ENCODE results near the gene KRT4.

KRT4 gene

GRCh38 chr12:52827499-52828090 is 13.7 kb upstream of the KRT4 start:
- DNase-seq (ENCODE audit: low read depth, low spot score): no peak
- in situ Hi-C loops (cut with HindIII; ENCODE audit: low sequenced_read_pairs): no loop called here
- TF ChIP-seq, protein P1, sequence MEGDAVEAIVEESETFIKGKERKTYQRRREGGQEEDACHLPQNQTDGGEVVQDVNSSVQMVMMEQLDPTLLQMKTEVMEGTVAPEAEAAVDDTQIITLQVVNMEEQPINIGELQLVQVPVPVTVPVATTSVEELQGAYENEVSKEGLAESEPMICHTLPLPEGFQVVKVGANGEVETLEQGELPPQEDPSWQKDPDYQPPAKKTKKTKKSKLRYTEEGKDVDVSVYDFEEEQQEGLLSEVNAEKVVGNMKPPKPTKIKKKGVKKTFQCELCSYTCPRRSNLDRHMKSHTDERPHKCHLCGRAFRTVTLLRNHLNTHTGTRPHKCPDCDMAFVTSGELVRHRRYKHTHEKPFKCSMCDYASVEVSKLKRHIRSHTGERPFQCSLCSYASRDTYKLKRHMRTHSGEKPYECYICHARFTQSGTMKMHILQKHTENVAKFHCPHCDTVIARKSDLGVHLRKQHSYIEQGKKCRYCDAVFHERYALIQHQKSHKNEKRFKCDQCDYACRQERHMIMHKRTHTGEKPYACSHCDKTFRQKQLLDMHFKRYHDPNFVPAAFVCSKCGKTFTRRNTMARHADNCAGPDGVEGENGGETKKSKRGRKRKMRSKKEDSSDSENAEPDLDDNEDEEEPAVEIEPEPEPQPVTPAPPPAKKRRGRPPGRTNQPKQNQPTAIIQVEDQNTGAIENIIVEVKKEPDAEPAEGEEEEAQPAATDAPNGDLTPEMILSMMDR (IDR thresholded peaks at IDR 0.05; ENCODE audit: low read depth, low read length): no peak
- H3K4me3 ChIP-seq (ENCODE audit: low read depth, low read length): no peak overlapping the region

DNA sequence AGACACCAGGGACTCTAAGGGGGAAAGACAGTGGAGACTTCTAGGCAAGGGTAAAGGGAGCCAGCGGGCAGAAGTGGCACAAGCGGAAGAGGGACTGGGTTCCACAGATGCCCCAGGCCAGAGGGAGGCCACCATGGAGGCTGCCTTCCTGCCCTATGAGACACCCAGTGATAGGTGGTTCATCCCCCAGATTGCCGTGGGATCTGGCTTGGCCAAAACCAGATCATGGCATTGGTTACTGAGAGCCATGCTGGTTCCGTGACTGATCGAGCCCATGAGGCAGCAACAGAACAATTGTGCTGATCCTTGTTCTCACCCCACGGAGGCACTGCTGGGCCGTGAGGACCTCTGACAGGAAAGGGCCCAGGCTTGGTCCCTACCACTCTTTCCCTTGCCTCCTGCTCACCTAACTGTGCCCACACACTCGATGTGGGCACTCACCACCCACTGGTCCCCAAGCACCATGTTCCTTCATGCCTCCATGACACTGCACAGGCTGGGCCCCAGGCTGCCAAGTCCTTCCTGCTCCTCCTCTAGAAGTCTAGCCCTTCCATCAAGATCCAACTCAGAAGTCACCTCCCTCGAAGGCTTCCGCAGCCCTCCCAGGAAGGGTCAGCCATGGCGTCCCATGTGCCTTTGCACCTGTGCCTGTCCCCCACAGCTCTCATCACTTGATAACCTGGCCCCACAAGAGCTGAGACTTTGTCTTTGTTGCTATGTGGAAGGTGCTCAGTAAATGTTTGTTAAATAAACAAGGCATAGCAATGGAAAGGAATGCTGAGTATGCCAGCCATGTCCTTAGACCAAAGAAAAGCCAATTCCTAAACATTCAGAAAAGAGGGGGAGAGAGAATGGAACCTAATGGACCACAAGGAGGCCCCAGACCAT is 12.9 kb upstream of the KRT4 start:
- no peak for DNase-seq (ENCODE audit: low read depth, low spot score)
- H3K4me3 ChIP-seq (ENCODE audit: low read depth, low read length): no peak overlapping the region
- TF ChIP-seq, protein P1 (IDR thresholded peaks at IDR 0.05; ENCODE audit: low read depth, low read length): no peak
- in situ Hi-C loops (cut with HindIII; ENCODE audit: low sequenced_read_pairs): no loop called here

GRCh38 chr12:52825961-52826360 is 12.0 kb upstream of the KRT4 start:
- no peak for DNase-seq (ENCODE audit: low read depth, low spot score)
- TF ChIP-seq, protein P1 (IDR thresholded peaks at IDR 0.05; ENCODE audit: low read depth, low read length): no peak
- H3K4me3 ChIP-seq (ENCODE audit: low read depth, low read length): no peak overlapping the region
- in situ Hi-C loops (cut with HindIII; ENCODE audit: low sequenced_read_pairs): no loop called here

GRCh38 chr12:52824741-52825410 is 11.0 kb upstream of the KRT4 start:
- H3K4me3 ChIP-seq (ENCODE audit: low read depth, low read length): no peak overlapping the region
- in situ Hi-C loops (cut with HindIII; ENCODE audit: low sequenced_read_pairs): no loop called here
- DNase-seq (ENCODE audit: low read depth, low spot score): no peak
- TF ChIP-seq, protein P1 (IDR thresholded peaks at IDR 0.05; ENCODE audit: low read depth, low read length): no peak

DNA sequence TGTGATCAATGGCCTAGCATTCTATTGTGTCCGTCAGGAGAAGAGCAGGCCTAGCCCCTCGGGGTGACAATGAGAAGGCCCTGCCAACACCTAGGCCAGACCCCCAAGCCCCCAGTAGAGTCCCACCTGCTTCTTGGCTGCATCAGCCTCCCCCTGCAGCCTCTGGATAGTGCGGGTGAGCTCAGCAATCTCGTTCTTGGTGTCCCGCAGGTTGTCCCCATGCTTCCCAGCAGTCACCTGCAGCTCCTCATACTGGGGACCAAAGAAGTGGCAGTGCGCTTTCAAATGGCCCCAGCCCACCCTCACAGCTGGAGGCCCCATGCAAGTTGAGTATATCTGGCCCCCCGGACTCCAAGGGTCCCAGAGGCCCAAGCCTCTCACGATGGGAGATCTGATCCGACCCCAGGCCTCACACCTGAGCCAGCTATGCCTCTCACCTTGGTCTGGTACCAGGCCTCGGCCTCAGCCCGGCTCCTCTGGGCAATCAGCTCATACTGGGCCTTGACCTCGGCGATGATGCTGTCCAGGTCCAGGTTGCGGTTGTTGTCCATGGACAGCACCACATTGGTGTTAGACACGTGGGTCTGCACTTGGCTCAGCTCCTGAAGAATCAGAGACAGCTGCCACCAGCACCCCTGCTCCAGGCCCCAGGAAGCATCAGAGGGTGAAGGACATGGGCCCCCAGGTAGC is 10.0 kb upstream of the KRT4 start:
- TF ChIP-seq, protein P1 (IDR thresholded peaks at IDR 0.05; ENCODE audit: low read depth, low read length): no peak
- DNase-seq (ENCODE audit: low read depth, low spot score): no peak
- no peak overlapping the region for H3K4me3 ChIP-seq (ENCODE audit: low read depth, low read length)
- in situ Hi-C loops (cut with HindIII; ENCODE audit: low sequenced_read_pairs): no loop called here
